ENCODE data around the gene NOC4L. TPM values are rescaled to one million over a fixed set of nuclear protein-coding genes. Genes with fewer than 3 reads are reported as not detected.

Gene NOC4L
- total RNA-seq, 1 experiment from 2014 or later, result 29.8 TPM

- Histone ChIP-seq H3K4me1 (ENCODE audit: control insufficient read depth, insufficient read depth, low read length) (peaks cover 7% of the 10 kb centered on the region), H3K27ac (ENCODE audit: low read length) (no peak overlapping the region), H3K36me3 (ENCODE audit: control insufficient read depth, insufficient read depth, low read length) (no peaks in the 10 kb centered on the region), H3K9me3 (ENCODE audit: control insufficient read depth, insufficient read depth, low read depth, low read length) (no peaks in the 10 kb centered on the region), H3K27me3 (ENCODE audit: control insufficient read depth, insufficient read depth, low read length) (no peaks in the 10 kb centered on the region), H3K4me3 (ENCODE audit: low read depth in 2 of 2, low read length in 2 of 2) (no peak overlapping the region)
- no peak for TF ChIP-seq POLR2AphosphoS5 (IDR thresholded peaks at IDR 0.05; ENCODE audit: low read depth, low read length)
- no peak for TF ChIP-seq TCF7L2 (IDR thresholded peaks at IDR 0.05; ENCODE audit: low read depth, low read length)
- in situ Hi-C loops (cut with HindIII; ENCODE audit: low pct_unique_long_range_greater_than_20kb, low sequenced_read_pairs), result no loop called here
- no peak for ATAC-seq
- POLR2A ChIA-PET, result no interaction called here
- intact Hi-C loops (cut with micrococcal nuclease; ENCODE audit: unreplicated experiment), result no loop called here
- no TSS peak for BruUV-seq (replicated peaks)
- no peak for DNase-seq (ENCODE audit: low read depth, low spot score)
- CTCF ChIA-PET, result no interaction called here
These were observed 27.8 kb downstream of the NOC4L start for GRCh38 chr12:132171968-132172521.

- POLR2A ChIA-PET, result no interaction called here
- H3K9me3 ChIP-seq (ENCODE audit: control insufficient read depth, insufficient read depth, low read depth, low read length), result no peaks in the 10 kb centered on the region
- in situ Hi-C loops (cut with HindIII; ENCODE audit: low pct_unique_long_range_greater_than_20kb, low sequenced_read_pairs), result no loop called here
These were observed 28.4 kb downstream of the NOC4L start for GRCh38 chr12:132172619-132173018.

More at GRCh38 chr12:132172619-132173018, 28.4 kb downstream of the NOC4L start:
- Histone ChIP-seq H3K36me3 (ENCODE audit: control insufficient read depth, insufficient read depth, low read length) (no peaks in the 10 kb centered on the region), H3K27ac (ENCODE audit: low read length) (no peak overlapping the region), H3K27me3 (ENCODE audit: control insufficient read depth, insufficient read depth, low read length) (no peaks in the 10 kb centered on the region), H3K4me3 (ENCODE audit: low read depth in 2 of 2, low read length in 2 of 2) (no peak overlapping the region), H3K4me1 (ENCODE audit: control insufficient read depth, insufficient read depth, low read length) (peaks cover 7% of the 10 kb centered on the region)
- TF ChIP-seq SIN3A (IDR thresholded peaks at IDR 0.05; ENCODE audit: borderline replicate concordance, insufficient read depth, low read depth, low read length) (no peak), CTCF (IDR thresholded peaks at IDR 0.05) (no peak), POLR2AphosphoS5 (IDR thresholded peaks at IDR 0.05; ENCODE audit: low read depth, low read length) (no peak), REST (IDR thresholded peaks at IDR 0.05; ENCODE audit: insufficient read depth in 1 of 2, low read depth in 2 of 2, low read length in 1 of 2) (no peak), TCF7L2 (IDR thresholded peaks at IDR 0.05; ENCODE audit: low read depth, low read length) (no peak)
- intact Hi-C loops (cut with micrococcal nuclease; ENCODE audit: unreplicated experiment), result no loop called here
- no peak for ATAC-seq
- no peak for DNase-seq (ENCODE audit: low read depth, low spot score)
- BruUV-seq (replicated peaks), result no TSS peak
- CTCF ChIA-PET, result no interaction called here
